DOHH2 (cell line): ENCODE results near the gene GABBR1.

ENCODE experiments used
- H3F3A ChIP-seq: fragments of 200-600 bp; sonication (generic), shearing (Covaris generic); 2 replicates; pipeline ENCODE4 v1.6.0; 2016; ENCODE audit warnings: antibody characterized with exemption, mild to moderate bottlenecking; ENCODE audit not compliant: control insufficient read depth, insufficient read depth
- H3K27ac ChIP-seq: fragments of 200-600 bp; sonication (generic); 2 replicates; pipeline ENCODE4 v1.5.1; 2014; ENCODE audit warnings: low read depth, mild to moderate bottlenecking, low read length, moderate library complexity
- H3K27me3 ChIP-seq: fragments of 200-600 bp; sonication (generic); 2 replicates; pipeline ENCODE4 v1.6.1; 2014; ENCODE audit warnings: mild to moderate bottlenecking, low read length, mixed read lengths; ENCODE audit not compliant: control insufficient read depth
- H3K36me3 ChIP-seq: fragments of 200-600 bp; sonication (generic); 2 replicates; pipeline ENCODE4 v1.6.1; 2014; ENCODE audit warnings: mild to moderate bottlenecking, low read length, moderate library complexity, mixed read lengths; ENCODE audit not compliant: control insufficient read depth
- H3K4me1 ChIP-seq: fragments of 200-600 bp; sonication (generic); 2 replicates; pipeline ENCODE4 v1.6.1; 2014; ENCODE audit warnings: mild to moderate bottlenecking, low read length, mixed read lengths; ENCODE audit not compliant: control insufficient read depth
- H3K4me2 ChIP-seq: fragments of 200-600 bp; sonication (generic); 2 replicates; pipeline ENCODE4 v1.6.0; 2014; ENCODE audit warnings: mild to moderate bottlenecking, low read length, moderate library complexity
- H3K4me3 ChIP-seq: fragments of 200-600 bp; sonication (generic); 2 replicates; pipeline ENCODE4 v1.5.1; 2014; ENCODE audit warnings: mild to moderate bottlenecking, low read length, mixed read lengths
- H3K79me2 ChIP-seq: fragments of 200-600 bp; sonication (generic); 2 replicates; pipeline ENCODE4 v1.6.1; 2014; ENCODE audit warnings: mild to moderate bottlenecking, low read length, mixed read lengths; ENCODE audit not compliant: control insufficient read depth
- H3K9me2 ChIP-seq: fragments of 200-600 bp; sonication (generic); replicated peaks from 2 replicates; pipeline ENCODE4 v1.6.1; 2014; ENCODE audit warnings: mild to moderate bottlenecking, low read length, mixed read lengths; ENCODE audit not compliant: control insufficient read depth
- H3K9me3 ChIP-seq: fragments of 200-600 bp; sonication (generic); 2 replicates; pipeline ENCODE4 v1.6.1; 2014; ENCODE audit warnings: antibody characterized with exemption, low read length, mixed read lengths; ENCODE audit not compliant: control insufficient read depth, insufficient read depth
- H4K20me1 ChIP-seq: fragments of 200-600 bp; sonication (generic); 2 replicates; pipeline ENCODE4 v1.6.0; 2014; ENCODE audit warnings: low read depth, mild to moderate bottlenecking, antibody characterized with exemption, low read length, moderate library complexity; ENCODE audit not compliant: control insufficient read depth, insufficient read depth
- EZH2phosphoT487 ChIP-seq: fragments of 200-600 bp; sonication (generic); IDR thresholded peaks from 2 replicates; pipeline ENCODE4 v1.6.1; 2017; ENCODE audit warnings: borderline replicate concordance, mild to moderate bottlenecking, antibody characterized with exemption, low read length, moderate library complexity, mixed read lengths
- TF ChIP-seq, protein P1 (sequence below): fragments of 200-600 bp; sonication (generic); IDR thresholded peaks from one replicate; pipeline ENCODE4 v1.5.1; 2014; ENCODE audit warnings: antibody characterized with exemption, mild to moderate bottlenecking, low read depth, low read length; ENCODE audit not compliant: poor library complexity, severe bottlenecking

Gene GABBR1

DNA sequence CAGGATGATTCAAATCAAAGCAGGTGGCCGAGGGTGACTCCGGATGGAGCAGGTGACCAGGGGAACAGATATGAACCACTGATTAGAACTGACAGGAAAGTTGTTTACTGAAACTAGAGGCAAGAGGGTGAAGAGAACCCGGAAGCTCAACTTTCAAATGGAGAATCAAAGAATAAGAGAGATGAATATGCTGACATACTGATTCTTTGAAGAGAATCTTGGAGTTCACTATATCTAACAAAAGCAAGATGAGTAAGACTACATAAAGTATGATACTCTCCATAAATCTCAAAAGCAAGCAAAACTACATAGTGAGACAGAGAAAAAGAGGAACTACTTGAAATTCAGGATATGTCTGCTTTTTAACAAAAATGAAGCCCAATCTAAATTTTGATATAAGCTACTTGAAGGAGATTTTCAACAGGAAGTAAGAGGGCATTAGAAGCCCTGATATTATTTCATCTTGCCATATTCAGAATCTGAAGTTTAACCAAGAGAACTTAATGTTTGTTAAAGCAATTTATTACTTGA is 69.5 kb downstream of the GABBR1 start:
- H3K4me1 ChIP-seq, result peaks cover 5% of the 10 kb centered on the region; the same call in 1 of the 2 replicates
- no peaks in the 10 kb centered on the region for H3K9me3 ChIP-seq
- no peaks in the 10 kb centered on the region; the same call in 1 of the 2 replicates for H3K27me3 ChIP-seq
- H3K79me2 ChIP-seq, result no peaks in the 10 kb centered on the region
- no peak overlapping the region for H3K4me3 ChIP-seq
- H3K9me2 ChIP-seq, result no peaks in the 10 kb centered on the region
- no peaks in the 10 kb centered on the region for H4K20me1 ChIP-seq
- no peaks in the 10 kb centered on the region for H3K36me3 ChIP-seq
- H3F3A ChIP-seq, result no peaks in the 10 kb centered on the region
- TF ChIP-seq, protein P1, sequence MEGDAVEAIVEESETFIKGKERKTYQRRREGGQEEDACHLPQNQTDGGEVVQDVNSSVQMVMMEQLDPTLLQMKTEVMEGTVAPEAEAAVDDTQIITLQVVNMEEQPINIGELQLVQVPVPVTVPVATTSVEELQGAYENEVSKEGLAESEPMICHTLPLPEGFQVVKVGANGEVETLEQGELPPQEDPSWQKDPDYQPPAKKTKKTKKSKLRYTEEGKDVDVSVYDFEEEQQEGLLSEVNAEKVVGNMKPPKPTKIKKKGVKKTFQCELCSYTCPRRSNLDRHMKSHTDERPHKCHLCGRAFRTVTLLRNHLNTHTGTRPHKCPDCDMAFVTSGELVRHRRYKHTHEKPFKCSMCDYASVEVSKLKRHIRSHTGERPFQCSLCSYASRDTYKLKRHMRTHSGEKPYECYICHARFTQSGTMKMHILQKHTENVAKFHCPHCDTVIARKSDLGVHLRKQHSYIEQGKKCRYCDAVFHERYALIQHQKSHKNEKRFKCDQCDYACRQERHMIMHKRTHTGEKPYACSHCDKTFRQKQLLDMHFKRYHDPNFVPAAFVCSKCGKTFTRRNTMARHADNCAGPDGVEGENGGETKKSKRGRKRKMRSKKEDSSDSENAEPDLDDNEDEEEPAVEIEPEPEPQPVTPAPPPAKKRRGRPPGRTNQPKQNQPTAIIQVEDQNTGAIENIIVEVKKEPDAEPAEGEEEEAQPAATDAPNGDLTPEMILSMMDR, result no peak
- no peak for TF ChIP-seq EZH2phosphoT487
- H3K27ac ChIP-seq, result no peak overlapping the region
- no peak overlapping the region for H3K4me2 ChIP-seq

DNA sequence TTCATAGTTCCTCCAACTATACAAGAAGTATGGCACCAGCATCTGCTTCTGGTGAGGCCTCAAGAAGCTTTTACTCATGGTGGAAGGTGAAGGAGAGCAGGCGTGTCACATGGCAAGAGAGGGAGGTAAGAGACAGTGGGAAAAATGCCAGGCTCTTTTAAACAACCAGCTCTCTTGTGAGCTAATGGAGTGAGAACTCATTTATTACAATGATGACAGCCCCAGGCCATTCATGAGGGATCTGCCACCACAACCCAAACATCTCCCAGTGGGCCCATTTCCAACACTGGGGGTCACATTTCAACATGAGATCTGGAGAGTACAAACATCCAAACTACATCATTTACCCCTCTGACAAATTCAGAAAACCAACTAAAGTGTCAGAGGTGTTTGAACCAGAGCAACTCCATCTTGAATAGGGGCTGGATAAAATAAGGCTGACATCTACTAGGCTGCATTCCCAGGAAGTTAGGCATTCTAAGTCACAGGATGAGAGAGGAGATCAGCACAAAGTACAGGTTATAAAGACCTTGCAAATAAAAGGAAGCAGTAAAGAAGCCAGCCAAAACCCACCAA is 71.3 kb downstream of the GABBR1 start:
- Histone ChIP-seq H3K9me2 (no peaks in the 10 kb centered on the region), H3K79me2 (no peaks in the 10 kb centered on the region), H4K20me1 (no peaks in the 10 kb centered on the region), H3K27ac (no peak overlapping the region), H3K36me3 (no peaks in the 10 kb centered on the region), H3K4me3 (no peak overlapping the region), H3K4me1 (peaks cover 5% of the 10 kb centered on the region; the same call in 1 of the 2 replicates), H3K9me3 (no peaks in the 10 kb centered on the region), H3K4me2 (no peak overlapping the region), H3K27me3 (no peaks in the 10 kb centered on the region; the same call in 1 of the 2 replicates), H3F3A (no peaks in the 10 kb centered on the region)
- TF ChIP-seq, protein P1, result no peak
- no peak for TF ChIP-seq EZH2phosphoT487

DNA sequence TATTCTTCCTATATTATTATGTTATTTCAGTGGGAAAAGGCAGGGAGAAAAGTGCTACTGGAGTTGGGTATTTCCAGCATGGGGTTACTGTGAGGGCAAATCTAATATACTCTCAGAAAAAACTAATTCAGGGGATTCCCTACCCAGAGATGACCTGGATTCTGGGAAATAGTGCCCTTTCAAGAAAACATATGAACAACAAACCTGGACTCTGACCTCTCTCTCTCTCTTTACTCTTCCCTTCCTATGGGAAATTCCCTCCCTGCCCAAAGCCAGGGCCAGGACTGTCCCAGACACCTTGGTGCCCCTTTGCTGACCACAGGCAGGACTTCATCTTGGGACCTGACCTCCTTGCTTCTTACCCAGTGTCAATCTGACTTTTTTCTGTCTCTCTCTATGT is 71.9 kb downstream of the GABBR1 start:
- no peaks in the 10 kb centered on the region; the same call in 1 of the 2 replicates for H3K27me3 ChIP-seq
- H3K27ac ChIP-seq, result no peak overlapping the region
- no peaks in the 10 kb centered on the region for H3K9me3 ChIP-seq
- no peaks in the 10 kb centered on the region for H3K79me2 ChIP-seq
- no peak overlapping the region for H3K4me3 ChIP-seq
- H3K9me2 ChIP-seq, result no peaks in the 10 kb centered on the region
- H3K4me1 ChIP-seq, result peaks cover 5% of the 10 kb centered on the region; the same call in 1 of the 2 replicates
- no peaks in the 10 kb centered on the region for H3F3A ChIP-seq
- no peak for TF ChIP-seq EZH2phosphoT487
- TF ChIP-seq, protein P1, result no peak
- no peak overlapping the region for H3K4me2 ChIP-seq
- no peaks in the 10 kb centered on the region for H3K36me3 ChIP-seq
- H4K20me1 ChIP-seq, result no peaks in the 10 kb centered on the region
